ENCODE data around the gene CABP1. TPM values are rescaled to one million over a fixed set of nuclear protein-coding genes. Genes with fewer than 3 reads are reported as not detected.

CABP1 gene
- total RNA-seq, 4 donors from 2014 or later: 2.1 to 14.7 (median 6.6) TPM

DNA sequence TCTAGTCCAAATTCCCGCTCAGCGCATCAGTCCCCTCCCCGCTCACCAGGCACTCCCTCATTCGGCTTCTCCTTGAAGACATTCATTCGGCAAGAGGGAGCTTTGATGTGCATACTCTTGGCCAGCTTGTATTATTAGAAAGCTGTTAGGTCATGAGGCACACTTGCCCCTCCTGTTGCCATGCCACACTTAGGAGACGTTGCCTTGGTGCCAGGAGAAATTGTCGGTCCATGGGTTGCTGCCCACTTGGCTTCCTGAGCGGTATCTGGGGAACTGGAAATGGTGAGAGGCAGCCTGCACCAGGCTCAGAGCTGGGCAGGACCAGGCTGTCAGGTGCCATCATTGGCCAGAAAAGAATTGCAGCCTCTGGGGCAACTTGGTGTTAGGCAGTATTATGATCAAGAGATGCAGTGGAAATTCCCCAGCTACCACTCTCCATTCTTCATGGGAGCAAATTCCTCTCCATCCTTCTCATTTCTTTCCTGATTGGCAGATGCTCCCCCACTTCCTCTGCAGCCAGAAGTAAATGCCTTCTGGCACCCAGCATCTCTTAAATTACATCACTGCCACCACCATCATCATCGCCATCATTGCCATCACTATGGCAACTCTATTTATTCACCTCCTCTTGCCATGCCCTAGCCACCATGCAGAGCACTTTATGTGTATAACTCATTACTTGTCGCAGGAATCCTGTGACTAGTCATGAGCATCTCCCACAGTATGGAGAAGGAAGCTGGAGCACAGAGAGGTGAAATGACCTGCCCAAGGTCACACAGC is 12.4 kb downstream of the CABP1 start:
- TF ChIP-seq, protein P1, sequence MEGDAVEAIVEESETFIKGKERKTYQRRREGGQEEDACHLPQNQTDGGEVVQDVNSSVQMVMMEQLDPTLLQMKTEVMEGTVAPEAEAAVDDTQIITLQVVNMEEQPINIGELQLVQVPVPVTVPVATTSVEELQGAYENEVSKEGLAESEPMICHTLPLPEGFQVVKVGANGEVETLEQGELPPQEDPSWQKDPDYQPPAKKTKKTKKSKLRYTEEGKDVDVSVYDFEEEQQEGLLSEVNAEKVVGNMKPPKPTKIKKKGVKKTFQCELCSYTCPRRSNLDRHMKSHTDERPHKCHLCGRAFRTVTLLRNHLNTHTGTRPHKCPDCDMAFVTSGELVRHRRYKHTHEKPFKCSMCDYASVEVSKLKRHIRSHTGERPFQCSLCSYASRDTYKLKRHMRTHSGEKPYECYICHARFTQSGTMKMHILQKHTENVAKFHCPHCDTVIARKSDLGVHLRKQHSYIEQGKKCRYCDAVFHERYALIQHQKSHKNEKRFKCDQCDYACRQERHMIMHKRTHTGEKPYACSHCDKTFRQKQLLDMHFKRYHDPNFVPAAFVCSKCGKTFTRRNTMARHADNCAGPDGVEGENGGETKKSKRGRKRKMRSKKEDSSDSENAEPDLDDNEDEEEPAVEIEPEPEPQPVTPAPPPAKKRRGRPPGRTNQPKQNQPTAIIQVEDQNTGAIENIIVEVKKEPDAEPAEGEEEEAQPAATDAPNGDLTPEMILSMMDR (IDR thresholded peaks at IDR 0.05): no peak
- no peak for ATAC-seq (ENCODE audit: low FRiP score)
- no peak for DNase-seq (ENCODE audit: low spot score)

GRCh38 chr12:120653611-120654010 is 13.2 kb downstream of the CABP1 start:
- DNase-seq (ENCODE audit: low spot score) (no peak), ATAC-seq (ENCODE audit: low FRiP score) (no peak)
- TF ChIP-seq, protein P1 (IDR thresholded peaks at IDR 0.05): no peak

GRCh38 chr12:120654656-120655055 is 14.2 kb downstream of the CABP1 start:
- DNase-seq (ENCODE audit: low spot score) (no peak), ATAC-seq (ENCODE audit: low FRiP score) (no peak)
- TF ChIP-seq, protein P1 (IDR thresholded peaks at IDR 0.05): no peak

DNA sequence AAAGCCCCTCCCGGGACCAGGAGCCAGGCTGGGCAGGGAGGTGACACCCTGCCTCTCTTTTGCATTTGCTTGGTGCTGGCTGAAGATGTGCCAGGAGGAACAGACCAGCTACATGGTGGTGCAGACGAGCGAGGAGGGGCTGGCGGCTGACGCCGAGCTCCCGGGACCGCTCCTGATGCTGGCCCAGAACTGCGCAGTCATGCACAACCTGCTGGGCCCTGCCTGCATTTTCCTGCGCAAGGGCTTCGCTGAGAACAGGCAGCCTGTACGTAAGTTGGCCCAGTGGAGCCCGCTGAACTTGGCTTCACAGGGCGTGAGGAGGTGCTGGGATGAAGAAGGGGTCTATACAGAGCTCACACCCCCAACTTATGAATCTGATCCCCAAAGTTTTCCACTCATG is 15.6 kb downstream of the CABP1 start:
- TF ChIP-seq, protein P1 (IDR thresholded peaks at IDR 0.05): no peak
- ATAC-seq (ENCODE audit: low FRiP score) (no peak), DNase-seq (ENCODE audit: low spot score) (no peak)

- TF ChIP-seq, protein P1 (IDR thresholded peaks at IDR 0.05): no peak
- no peak for DNase-seq (ENCODE audit: low spot score)
- ATAC-seq (ENCODE audit: low FRiP score): no peak
These were observed 18.1 kb downstream of the CABP1 start for GRCh38 chr12:120658286-120659150.

GRCh38 chr12:120659151-120659525 is 18.7 kb downstream of the CABP1 start:
- DNase-seq (ENCODE audit: low spot score) (no peak), ATAC-seq (ENCODE audit: low FRiP score) (no peak)
- TF ChIP-seq, protein P1 (IDR thresholded peaks at IDR 0.05): no peak

Data from omental fat pad (tissue), 4 donors.